ENCODE data around the gene DIP2B.

DNA sequence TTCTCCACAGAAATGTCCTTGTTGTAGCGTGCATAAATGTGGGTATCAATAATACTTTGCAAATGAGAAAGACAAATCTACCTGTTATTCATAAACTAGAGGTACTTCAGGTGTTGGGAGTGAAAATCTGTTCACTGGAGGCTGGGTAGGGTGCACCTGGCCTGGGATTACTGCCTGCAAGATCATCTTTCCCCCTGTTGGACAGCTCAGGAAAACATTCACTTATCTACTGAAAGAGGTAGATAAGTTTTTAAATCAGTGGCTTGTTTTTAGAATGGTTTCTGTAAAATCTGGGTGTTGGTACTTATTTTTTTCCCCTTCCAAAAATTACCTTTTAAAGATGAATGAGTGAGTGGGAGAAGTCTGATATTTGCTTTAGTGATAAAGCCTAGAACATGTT, 95.6 kb downstream of the DIP2B start:
- TF ChIP-seq, protein P1, sequence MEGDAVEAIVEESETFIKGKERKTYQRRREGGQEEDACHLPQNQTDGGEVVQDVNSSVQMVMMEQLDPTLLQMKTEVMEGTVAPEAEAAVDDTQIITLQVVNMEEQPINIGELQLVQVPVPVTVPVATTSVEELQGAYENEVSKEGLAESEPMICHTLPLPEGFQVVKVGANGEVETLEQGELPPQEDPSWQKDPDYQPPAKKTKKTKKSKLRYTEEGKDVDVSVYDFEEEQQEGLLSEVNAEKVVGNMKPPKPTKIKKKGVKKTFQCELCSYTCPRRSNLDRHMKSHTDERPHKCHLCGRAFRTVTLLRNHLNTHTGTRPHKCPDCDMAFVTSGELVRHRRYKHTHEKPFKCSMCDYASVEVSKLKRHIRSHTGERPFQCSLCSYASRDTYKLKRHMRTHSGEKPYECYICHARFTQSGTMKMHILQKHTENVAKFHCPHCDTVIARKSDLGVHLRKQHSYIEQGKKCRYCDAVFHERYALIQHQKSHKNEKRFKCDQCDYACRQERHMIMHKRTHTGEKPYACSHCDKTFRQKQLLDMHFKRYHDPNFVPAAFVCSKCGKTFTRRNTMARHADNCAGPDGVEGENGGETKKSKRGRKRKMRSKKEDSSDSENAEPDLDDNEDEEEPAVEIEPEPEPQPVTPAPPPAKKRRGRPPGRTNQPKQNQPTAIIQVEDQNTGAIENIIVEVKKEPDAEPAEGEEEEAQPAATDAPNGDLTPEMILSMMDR (IDR thresholded peaks at IDR 0.05; ENCODE audit: low read depth, low read length): no peak
- TF ChIP-seq POLR2A (IDR thresholded peaks at IDR 0.05; ENCODE audit: extremely low read depth, insufficient read length) (no peak), MYC (IDR thresholded peaks at IDR 0.05; ENCODE audit: low read depth, low read length) (no peak)

All from NB4 (cell line).